Fibroblast of the aortic adventitia (primary cell): ENCODE results near the gene TNPO3. TPM values are rescaled to one million over a fixed set of nuclear protein-coding genes. Genes with fewer than 3 reads are reported as not detected.

Experiments used
- DNase-seq: peaks from one replicate; pipeline ENCODE4 v3.0.0-alpha.2; 2010; ENCODE audit warnings: low read depth
- H3K4me3 ChIP-seq: 2 replicates; pipeline ENCODE4 v1.5.1; 2011; ENCODE audit warnings: low read depth, mild to moderate bottlenecking, control low read depth, low read length, moderate library complexity
- total RNA-seq: library from RNA; depleted of rRNA; stranded (reverse); fragments of >200 nt; gene quantifications from 2 replicates; pipeline ENCODE4 v1.2.3, GENCODE V29; 2012; ENCODE audit warnings: low replicate concordance
- TF ChIP-seq, protein P1 (sequence below): IDR thresholded peaks from 2 replicates; pipeline ENCODE4 v1.5.1; 2011; ENCODE audit warnings: mild to moderate bottlenecking, low read length, control low read depth, inconsistent platforms; ENCODE audit not compliant: insufficient read depth

TNPO3 gene
- total RNA-seq, 1 donor: 63.3 TPM

DNA sequence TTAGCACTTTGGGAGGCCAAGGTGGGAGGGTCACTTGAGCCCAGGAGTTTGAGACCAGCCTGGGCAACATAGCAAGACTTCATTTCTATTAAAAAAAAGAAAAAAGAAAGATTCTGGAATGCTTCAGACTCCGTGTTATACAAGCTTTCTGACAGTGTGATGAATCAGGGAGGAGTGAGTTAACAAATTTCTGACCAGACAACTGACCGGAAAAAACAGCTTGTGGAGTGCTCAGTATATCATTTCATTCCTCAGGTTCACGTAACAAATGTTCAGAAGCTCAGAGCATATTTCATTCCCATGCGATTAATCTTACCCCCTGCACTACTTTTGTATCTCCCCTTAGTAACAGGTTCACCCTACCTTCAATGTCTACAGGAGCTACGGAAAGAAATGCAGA, 28.6 kb upstream of the TNPO3 start:
- TF ChIP-seq, protein P1, sequence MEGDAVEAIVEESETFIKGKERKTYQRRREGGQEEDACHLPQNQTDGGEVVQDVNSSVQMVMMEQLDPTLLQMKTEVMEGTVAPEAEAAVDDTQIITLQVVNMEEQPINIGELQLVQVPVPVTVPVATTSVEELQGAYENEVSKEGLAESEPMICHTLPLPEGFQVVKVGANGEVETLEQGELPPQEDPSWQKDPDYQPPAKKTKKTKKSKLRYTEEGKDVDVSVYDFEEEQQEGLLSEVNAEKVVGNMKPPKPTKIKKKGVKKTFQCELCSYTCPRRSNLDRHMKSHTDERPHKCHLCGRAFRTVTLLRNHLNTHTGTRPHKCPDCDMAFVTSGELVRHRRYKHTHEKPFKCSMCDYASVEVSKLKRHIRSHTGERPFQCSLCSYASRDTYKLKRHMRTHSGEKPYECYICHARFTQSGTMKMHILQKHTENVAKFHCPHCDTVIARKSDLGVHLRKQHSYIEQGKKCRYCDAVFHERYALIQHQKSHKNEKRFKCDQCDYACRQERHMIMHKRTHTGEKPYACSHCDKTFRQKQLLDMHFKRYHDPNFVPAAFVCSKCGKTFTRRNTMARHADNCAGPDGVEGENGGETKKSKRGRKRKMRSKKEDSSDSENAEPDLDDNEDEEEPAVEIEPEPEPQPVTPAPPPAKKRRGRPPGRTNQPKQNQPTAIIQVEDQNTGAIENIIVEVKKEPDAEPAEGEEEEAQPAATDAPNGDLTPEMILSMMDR: no peak
- DNase-seq: no peak
- H3K4me3 ChIP-seq: no peak overlapping the region

DNA sequence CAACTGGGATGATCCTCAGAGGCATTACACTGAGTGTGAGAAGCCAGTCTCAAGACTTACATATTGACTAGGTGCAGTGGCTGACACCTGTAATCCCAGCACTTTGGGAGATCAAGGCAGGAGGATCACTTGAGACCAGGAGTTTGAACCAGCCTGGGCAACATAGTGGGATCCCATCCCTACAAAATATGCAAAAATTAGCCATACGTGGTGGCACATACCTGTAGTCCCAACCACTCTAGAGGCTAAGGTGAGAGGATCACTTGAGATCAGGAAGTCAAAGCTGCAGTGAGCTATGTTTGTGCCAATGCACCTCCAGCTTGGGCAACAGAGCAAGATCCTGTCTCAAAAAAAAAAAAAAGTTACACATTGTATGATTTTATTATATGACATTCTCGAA, 23.5 kb upstream of the TNPO3 start:
- TF ChIP-seq, protein P1: no peak

DNA sequence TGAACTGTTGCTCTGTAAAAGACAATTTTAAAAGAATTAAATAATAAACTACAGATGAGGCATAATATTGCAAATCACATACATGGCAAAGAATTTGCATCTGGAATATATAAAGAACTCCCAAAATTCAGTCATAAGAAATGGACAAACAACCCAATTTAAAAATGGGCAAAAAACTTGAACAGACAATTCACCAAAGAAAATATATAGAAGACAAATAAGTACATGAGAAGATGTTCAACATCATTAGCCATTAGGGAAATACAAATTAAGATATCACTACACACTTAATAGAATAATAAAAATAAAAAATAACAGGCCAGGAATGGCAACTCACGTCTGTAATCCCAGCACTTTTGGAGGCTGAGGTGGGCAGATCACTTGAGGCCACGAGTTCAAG, 22.0 kb upstream of the TNPO3 start:
- TF ChIP-seq, protein P1: no peak
- DNase-seq: no peak
- no peak overlapping the region for H3K4me3 ChIP-seq

More for the DNA sequence above, 23.5 kb upstream of the TNPO3 start:
- no peak for DNase-seq
- H3K4me3 ChIP-seq: no peak overlapping the region

DNA sequence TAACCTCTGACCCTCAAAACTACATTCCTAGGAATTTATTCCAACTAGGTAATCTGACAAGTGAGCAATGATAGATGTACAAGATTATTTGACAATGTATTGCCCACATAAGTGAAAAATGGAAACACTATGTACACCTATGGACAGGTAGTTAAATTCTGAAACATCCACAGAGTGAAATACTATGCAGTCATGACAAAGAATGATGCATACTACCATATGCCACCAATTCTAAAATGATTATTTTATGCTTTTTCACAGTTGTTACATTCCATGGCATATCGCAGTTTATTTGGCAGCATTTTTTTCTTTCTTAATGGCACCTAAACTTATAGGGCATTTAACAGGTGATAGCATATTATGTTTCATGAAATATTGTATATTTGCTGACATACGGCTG, 20.1 kb upstream of the TNPO3 start:
- TF ChIP-seq, protein P1: no peak
- DNase-seq: no peak
- H3K4me3 ChIP-seq: no peak overlapping the region

DNA sequence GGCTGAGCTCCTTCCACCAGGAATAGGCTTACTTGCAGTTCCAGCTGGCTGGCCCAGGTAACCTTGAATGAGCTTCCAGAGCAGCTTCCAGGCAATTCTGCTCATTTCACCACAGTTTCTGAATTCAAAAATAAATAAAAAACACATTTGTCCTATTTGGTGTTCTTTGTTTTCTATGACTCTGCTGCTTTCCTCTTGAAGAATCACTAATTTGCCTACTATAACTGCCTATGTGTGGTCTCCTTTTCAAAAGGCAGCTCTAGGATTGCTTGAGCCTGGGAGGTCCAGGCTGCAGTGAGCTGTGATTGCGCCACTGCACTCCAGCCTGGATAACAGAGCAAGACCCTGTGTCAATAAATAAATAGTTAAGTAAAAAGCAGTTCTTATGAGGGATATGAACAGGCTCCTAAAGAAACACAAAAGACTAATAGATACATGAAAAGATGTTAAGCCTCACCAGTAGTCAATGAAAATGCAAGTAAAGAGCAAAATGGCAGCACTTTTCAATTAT, 19.5 kb upstream of the TNPO3 start:
- DNase-seq: no peak
- TF ChIP-seq, protein P1: no peak
- H3K4me3 ChIP-seq: no peak overlapping the region

DNA sequence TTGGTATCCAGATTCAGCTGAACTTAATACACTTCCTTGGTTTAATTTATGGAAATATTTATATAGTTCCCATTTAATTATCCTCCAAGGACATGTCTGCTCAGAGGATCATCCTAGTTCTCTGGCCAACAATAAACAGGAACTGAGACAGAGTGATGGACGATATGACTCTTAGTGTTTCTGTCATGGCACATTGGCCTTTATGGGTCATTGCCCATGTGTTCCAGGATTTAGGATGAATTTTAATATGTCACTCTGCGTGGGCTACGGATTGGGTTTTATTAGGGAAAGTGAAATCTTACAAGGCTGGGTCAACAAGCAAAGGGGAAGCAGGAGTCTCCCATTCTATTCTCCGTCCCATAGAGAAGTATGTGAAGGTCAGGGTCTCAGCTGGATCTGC, 18.8 kb upstream of the TNPO3 start:
- no peak for DNase-seq
- TF ChIP-seq, protein P1: no peak
- H3K4me3 ChIP-seq: no peak overlapping the region

DNA sequence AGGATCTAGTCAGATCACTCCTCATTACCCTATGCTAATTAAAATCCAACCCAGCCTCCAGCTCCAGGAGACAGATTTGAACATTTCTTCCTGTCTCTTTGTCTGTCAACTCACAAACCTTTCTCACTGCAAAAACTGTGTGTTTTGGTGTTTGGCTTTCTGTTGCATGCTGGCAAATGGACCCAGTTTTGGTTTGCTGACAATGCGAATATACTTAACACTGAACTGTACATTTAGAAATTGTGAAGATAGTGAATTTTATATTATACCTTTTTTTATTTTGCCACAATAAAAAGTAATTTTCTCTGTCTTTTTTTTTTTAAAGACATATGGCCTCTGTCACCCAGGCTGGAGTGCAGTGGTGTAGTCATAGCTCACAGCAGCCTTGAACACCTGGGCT, 18.3 kb upstream of the TNPO3 start:
- TF ChIP-seq, protein P1: no peak
- H3K4me3 ChIP-seq: no peak overlapping the region
- DNase-seq: no peak
